Testis (tissue), 5 donors: ENCODE measurements around the gene TWIST2. TPM values are rescaled to one million over a fixed set of nuclear protein-coding genes. Genes with fewer than 3 reads are reported as not detected.

Experiments used
- DNase-seq: peaks from one replicate; pipeline ENCODE4 v3.0.0-alpha.2; 2019
- H3K27ac ChIP-seq, 2 donors: fragments of 200-600 bp; sonication (generic); one replicate each; pipeline ENCODE4 v1.5.1; 2019
- H3K27me3 ChIP-seq: fragments of 200-600 bp; sonication (generic); one replicate; pipeline ENCODE4 v1.5.1; 2019
- H3K36me3 ChIP-seq: fragments of 200-600 bp; sonication (generic); one replicate; pipeline ENCODE4 v1.5.1; 2017; ENCODE audit warnings: low read depth; ENCODE audit errors: missing control alignments
- H3K4me1 ChIP-seq: fragments of 200-600 bp; sonication (generic); one replicate; pipeline ENCODE4 v1.5.1; 2019
- H3K4me3 ChIP-seq, 2 donors: fragments of 200-600 bp; sonication (generic); one replicate each; pipeline ENCODE4 v1.5.1; 2017 to 2019
- H3K9me3 ChIP-seq: fragments of 200-600 bp; sonication (generic); one replicate; pipeline ENCODE4 v1.5.1; 2017
- CTCF ChIP-seq, 3 experiments: fragments of 450-650 bp in 2 of 3; fragments of 200-600 bp in 1 of 3; sonication (generic) in 1 of 3; IDR thresholded peaks; one replicate each; pipeline ENCODE4 v1.5.1; 2016 to 2019; ENCODE audit warnings: antibody characterized with exemption in 3 of 3, mild to moderate bottlenecking in 2 of 3, moderate library complexity in 1 of 3
- POLR2A ChIP-seq: fragments of 450-650 bp; IDR thresholded peaks from one replicate; pipeline ENCODE4 v1.6.1; 2017; ENCODE audit warnings: antibody characterized with exemption, mild to moderate bottlenecking, moderate library complexity
- WGBS, 2 donors: methylation state at CpG; one replicate each; pipeline ENCODE4 v1.1.5; 2018; 5-methylcytosine and 5-hydroxymethylcytosine counted together
- intact Hi-C: fragments of 100-400 bp; cut with DNase I; formaldehyde crosslinking; loops from one replicate; pipeline ENCODE4 v1.15.1; 2023; ENCODE audit warnings: low total_unique reads
- long read RNA-seq, 2 donors: transcript quantifications; one replicate each; lab custom pipeline, GENCODE V29; 2026
- polyA plus RNA-seq: library from polyadenylated mRNA; stranded (reverse); fragments of 350-450 nt; fragmentation: Illumina TruSeq; extraction: RNeasy Lipid Tissue Mini Kit (QIAGEN cat#74804); gene quantifications from one replicate; pipeline ENCODE4 v1.2.3, GENCODE V29; 2014; ENCODE audit warnings: low read depth, low replicate concordance; ENCODE audit not compliant: insufficient read depth
- total RNA-seq, 2 donors: library from RNA; depleted of rRNA; stranded (reverse); fragments of >200 nt; gene quantifications; one replicate each; pipeline ENCODE4 v1.2.3, GENCODE V29; 2016

The TWIST2 gene
- total RNA-seq (10 to 100 TPM; 10.3 to 11.3 TPM), polyA plus RNA-seq (5.0 TPM)
- long read RNA-seq, donor 1, transcript TWIST2-202 (2 exons, 1,404 nt) = major isoform, 5 of 5 reads
- long read RNA-seq, donor 1, partial matches to known transcripts = 0 of 5 reads
- long read RNA-seq, donor 1, other reads (novel, unspliced or antisense) = 0 of 5 reads
- long read RNA-seq, donor 2, transcript TWIST2-202 (2 exons, 1,404 nt) = major isoform, 8 of 8 reads
- long read RNA-seq, donor 2, partial matches to known transcripts = 0 of 8 reads
- long read RNA-seq, donor 2, other reads (novel, unspliced or antisense) = 0 of 8 reads

GRCh38 chr2:238847841-238848690 lies at the start of gene TWIST2:
TWIST2 (plus strand) TSS chr2:238848085; CDS start chr2:238848216, 131 bp downstream.
- Histone ChIP-seq H3K27me3 (no peaks in the 10 kb centered on the region), H3K4me1 (no peaks in the 10 kb centered on the region), H3K36me3 (no peaks in the 10 kb centered on the region), H3K27ac (peak within 1 kb of the TSS; percentile 72 to 84), H3K9me3 (no peaks in the 10 kb centered on the region), H3K4me3 (peak within 1 kb of the TSS; percentile 60 to 81)
- intact Hi-C loops = loop anchor here (10.0 kb wide), 1 partner anchor 87 kb away; no protein-coding TSS in a partner anchor
- 0 to 1% methylated on average over 4 to 86 of the region's 90 CpGs for WGBS, 2 donors
- TF ChIP-seq POLR2A = peak; percentile 13
- no peak for TF ChIP-seq CTCF (IDR thresholded peaks at IDR 0.05)
- peak; percentile 82 for DNase-seq

DNA sequence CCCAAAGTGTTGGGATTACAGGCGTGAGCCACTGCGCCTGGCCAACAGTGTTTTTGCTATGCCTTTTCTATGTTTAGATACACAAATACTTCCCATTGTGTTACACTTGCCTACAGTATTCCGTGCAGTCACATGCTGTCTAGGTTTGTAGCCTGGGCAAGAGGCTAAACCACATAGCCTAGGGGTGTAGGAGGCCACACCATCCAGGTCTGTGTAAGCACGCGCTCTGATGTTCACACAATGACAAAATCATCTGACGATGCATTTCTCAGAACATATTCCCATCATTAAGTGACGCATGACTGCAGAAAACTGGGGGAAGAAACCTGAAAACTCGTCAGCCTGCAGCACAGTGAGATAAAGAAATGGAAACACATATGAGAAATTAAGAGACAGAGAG lies 46.1 kb upstream of the TWIST2 start:
- no peak overlapping the region for H3K27ac ChIP-seq
- TF ChIP-seq CTCF (IDR thresholded peaks at IDR 0.05) (no peak), POLR2A (no peak)
- H3K9me3 ChIP-seq = no peaks in the 10 kb centered on the region
- no peaks in the 10 kb centered on the region for H3K27me3 ChIP-seq
- intact Hi-C loops = no loop called here
- 90 to 95% methylated on average over 8 of the region's 8 CpGs for WGBS, 2 donors
- H3K4me3 ChIP-seq = no peak overlapping the region
- no peaks in the 10 kb centered on the region for H3K4me1 ChIP-seq
- no peaks in the 10 kb centered on the region for H3K36me3 ChIP-seq
- DNase-seq = no peak

GRCh38 chr2:238802957-238803356 lies 44.9 kb upstream of the TWIST2 start:
- WGBS, 2 donors = 59 to 60% methylated on average over 4 of the region's 4 CpGs
- H3K4me1 ChIP-seq = no peaks in the 10 kb centered on the region
- no peaks in the 10 kb centered on the region for H3K36me3 ChIP-seq
- H3K4me3 ChIP-seq = no peak overlapping the region
- DNase-seq = no peak
- no peak overlapping the region for H3K27ac ChIP-seq
- intact Hi-C loops = no loop called here
- no peaks in the 10 kb centered on the region for H3K27me3 ChIP-seq
- TF ChIP-seq POLR2A (no peak), CTCF (IDR thresholded peaks at IDR 0.05) (no peak)
- no peaks in the 10 kb centered on the region for H3K9me3 ChIP-seq

- Histone ChIP-seq H3K4me1 (no peaks in the 10 kb centered on the region), H3K4me3 (no peak overlapping the region), H3K36me3 (no peaks in the 10 kb centered on the region), H3K9me3 (no peaks in the 10 kb centered on the region), H3K27ac (no peak overlapping the region), H3K27me3 (no peaks in the 10 kb centered on the region)
- WGBS, 2 donors = 68 to 72% methylated on average over 17 of the region's 17 CpGs
- DNase-seq = no peak
- TF ChIP-seq POLR2A (no peak), CTCF (IDR thresholded peaks at IDR 0.05) (no peak)
- intact Hi-C loops = no loop called here
Observed at GRCh38 chr2:238803996-238804870, 43.7 kb upstream of the TWIST2 start.
